ENCODE measurements around the gene SIGLEC8.

DNA sequence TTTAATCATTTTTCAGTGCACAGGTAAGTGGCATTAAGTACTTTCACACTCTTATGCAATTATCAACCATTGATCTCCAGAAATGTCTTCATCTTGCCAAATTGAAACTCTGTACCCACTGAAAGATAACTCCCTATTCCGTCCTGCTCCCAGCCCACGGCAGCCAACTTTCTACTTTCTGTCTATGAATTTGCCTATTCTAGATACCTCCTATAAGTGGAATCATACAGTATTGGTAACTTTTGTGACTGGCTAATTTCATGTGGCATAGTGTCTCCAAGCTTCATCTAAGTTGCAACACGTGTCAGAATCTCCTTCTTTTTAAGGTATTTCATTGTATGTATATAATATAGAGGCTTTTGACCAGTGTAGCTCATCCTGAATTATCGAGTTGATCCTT is 14.4 kb upstream of the SIGLEC8 start:
- TF ChIP-seq, protein P1, sequence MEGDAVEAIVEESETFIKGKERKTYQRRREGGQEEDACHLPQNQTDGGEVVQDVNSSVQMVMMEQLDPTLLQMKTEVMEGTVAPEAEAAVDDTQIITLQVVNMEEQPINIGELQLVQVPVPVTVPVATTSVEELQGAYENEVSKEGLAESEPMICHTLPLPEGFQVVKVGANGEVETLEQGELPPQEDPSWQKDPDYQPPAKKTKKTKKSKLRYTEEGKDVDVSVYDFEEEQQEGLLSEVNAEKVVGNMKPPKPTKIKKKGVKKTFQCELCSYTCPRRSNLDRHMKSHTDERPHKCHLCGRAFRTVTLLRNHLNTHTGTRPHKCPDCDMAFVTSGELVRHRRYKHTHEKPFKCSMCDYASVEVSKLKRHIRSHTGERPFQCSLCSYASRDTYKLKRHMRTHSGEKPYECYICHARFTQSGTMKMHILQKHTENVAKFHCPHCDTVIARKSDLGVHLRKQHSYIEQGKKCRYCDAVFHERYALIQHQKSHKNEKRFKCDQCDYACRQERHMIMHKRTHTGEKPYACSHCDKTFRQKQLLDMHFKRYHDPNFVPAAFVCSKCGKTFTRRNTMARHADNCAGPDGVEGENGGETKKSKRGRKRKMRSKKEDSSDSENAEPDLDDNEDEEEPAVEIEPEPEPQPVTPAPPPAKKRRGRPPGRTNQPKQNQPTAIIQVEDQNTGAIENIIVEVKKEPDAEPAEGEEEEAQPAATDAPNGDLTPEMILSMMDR (IDR thresholded peaks at IDR 0.05; ENCODE audit: poor library complexity): no peak
- no peak for TF ChIP-seq EZH2 (IDR thresholded peaks at IDR 0.05; ENCODE audit: borderline replicate concordance)

Measured in hepatocyte (in vitro differentiated cells).